K562 (cell line): ENCODE data around the gene DAP. TPM values are rescaled to one million over a fixed set of nuclear protein-coding genes. Genes with fewer than 3 reads are reported as not detected.

Source experiments
- CCNT2 ChIP-seq: IDR thresholded peaks from 2 replicates; pipeline ENCODE4 v1.6.1; 2011; ENCODE audit warnings: borderline replicate concordance, low read depth, mild to moderate bottlenecking, moderate library complexity, mixed read lengths, low read length; ENCODE audit not compliant: insufficient read length; ENCODE audit errors: extremely low read depth
- CREB3L1 ChIP-seq: fragments of 450-650 bp; IDR thresholded peaks from 2 replicates; pipeline ENCODE4 v1.6.1; 2014; ENCODE audit warnings: low read depth, mild to moderate bottlenecking, moderate library complexity, borderline replicate concordance
- CTBP1 ChIP-seq: fragments of 450-650 bp; IDR thresholded peaks from 2 replicates; pipeline ENCODE4 v1.6.1; 2016; ENCODE audit warnings: borderline replicate concordance
- E4F1 ChIP-seq: fragments of 250-450 bp; sonication (Bioruptor Pico); IDR thresholded peaks from 2 replicates; pipeline ENCODE4 v1.5.0; 2021; ENCODE audit warnings: mild to moderate bottlenecking, borderline replicate concordance
- HCFC1 ChIP-seq: IDR thresholded peaks from 2 replicates; pipeline ENCODE4 v1.6.1; 2012; ENCODE audit warnings: low read depth, low read length, improper control_type of control experiment
- KAT7 ChIP-seq: sonication (generic); formaldehyde crosslinking; IDR thresholded peaks from 2 replicates; pipeline ENCODE4 v1.8.0; 2022; ENCODE audit warnings: missing genetic modification reagents, mild to moderate bottlenecking, borderline replicate concordance
- KDM5B ChIP-seq: fragments of 200-600 bp; sonication (generic); IDR thresholded peaks from 2 replicates; pipeline ENCODE4 v1.6.1; 2012; ENCODE audit warnings: low read depth, mild to moderate bottlenecking, moderate library complexity, low read length, control low read depth, inconsistent platforms; ENCODE audit not compliant: insufficient replicate concordance
- KLF6 ChIP-seq: fragments of 250-450 bp; sonication (Bioruptor Pico); IDR thresholded peaks from 2 replicates; pipeline ENCODE4 v1.4.0; 2020; ENCODE audit warnings: mild to moderate bottlenecking, moderate library complexity, borderline replicate concordance
- NONO ChIP-seq, 2 experiments: fragments of 200-400 bp in 1 of 2; fragments of 450-650 bp in 1 of 2; formaldehyde crosslinking in 1 of 2; IDR thresholded peaks; 2 replicates each; pipeline ENCODE4 v1.6.1; 2017; ENCODE audit warnings: low read depth in 2 of 2, mild to moderate bottlenecking in 2 of 2, moderate library complexity in 2 of 2, low read length in 1 of 2
- PRDM10 ChIP-seq: fragments of 450-650 bp; IDR thresholded peaks from 2 replicates; pipeline ENCODE4 v1.6.1; 2018; ENCODE audit not compliant: partially characterized antibody
- SAFB ChIP-seq: fragments of 200-400 bp; formaldehyde crosslinking; IDR thresholded peaks from 2 replicates; pipeline ENCODE4 v1.6.1; 2017; ENCODE audit warnings: low read depth, low read length, borderline replicate concordance
- SMAD1 ChIP-seq: fragments of 150-350 bp; IDR thresholded peaks from 2 replicates; pipeline ENCODE4 v1.6.1; 2014; ENCODE audit warnings: low read length, low read depth; ENCODE audit not compliant: partially characterized antibody
- TEAD1 ChIP-seq, 2 experiments: fragments of 450-650 bp in 1 of 2; sonication (generic) in 1 of 2; formaldehyde crosslinking; IDR thresholded peaks; 2 replicates each; pipeline versions ENCODE4 v1.4.0 to v1.8.0; 2020 to 2022; ENCODE audit warnings: mild to moderate bottlenecking in 2 of 2, missing genetic modification reagents in 1 of 2
- VEZF1 ChIP-seq: fragments of 200-800 bp; sonication (Bioruptor generic); IDR thresholded peaks from 2 replicates; pipeline ENCODE4 v1.6.1; 2017; ENCODE audit warnings: missing genetic modification characterization, missing compliant biosample characterization
- ZBTB7A ChIP-seq: IDR thresholded peaks from 2 replicates; pipeline ENCODE4 v1.6.1; 2011; ENCODE audit warnings: low read depth, mild to moderate bottlenecking, low read length, moderate library complexity, borderline replicate concordance; ENCODE audit not compliant: control insufficient read depth
- ZNF146 ChIP-seq: IDR thresholded peaks from one replicate; pipeline ENCODE4 v1.6.1; 2018; ENCODE audit warnings: missing compliant biosample characterization; ENCODE audit not compliant: unreplicated experiment
- polyA plus RNA-seq, 8 experiments: library from polyadenylated mRNA; depleted of rRNA in 4 of 8; stranded (reverse) in 5 of 8; unstranded in 3 of 8; fragments of >200 nt; fragmentation: Nextera tagmentation in 2 of 8; fragmentation: Illumina TruSeq in 1 of 8; extraction: Ambion mirVana in 2 of 8; extraction: Trizol in 1 of 8; gene quantifications; 2 replicates each; pipeline versions ENCODE4 v1.2.1 to v1.2.3, GENCODE V29; 2011 to 2014; ENCODE audit warnings: inconsistent platforms in 1 of 8, missing spikeins in 1 of 8
- total RNA-seq, 7 experiments: library from RNA; depleted of rRNA in 6 of 7; stranded (reverse); fragments of >200 nt in 6 of 7; fragmentation: Illumina TruSeq in 2 of 7; extraction: Trizol in 2 of 7; gene quantifications; 2 replicates each; pipeline versions ENCODE4 v1.2.1 to v1.2.3, GENCODE V29; 2011 to 2021; ENCODE audit warnings: low replicate concordance in 1 of 7

The DAP gene
- total and polyA plus RNA-seq, 9 of the 15 experiments (the other 6 are each of a cell fraction or from before 2014, with no cell fraction given): 14.1 to 151 (median 34.5) TPM

GRCh38 chr5:10761185-10761932 is at the start of gene DAP (continued):
- TF ChIP-seq E4F1: 0 out of 2 replicates have a peak, but pooled peaks have one; percentile 3
- TF ChIP-seq ZBTB7A: peak; percentile 76; the same call in 1 of the 2 replicates
- peak; percentile 61 for TF ChIP-seq PRDM10
- TF ChIP-seq NONO (IDR thresholded peaks at IDR 0.05; ENCODE audit: low read depth in 2 of 2, low read length in 1 of 2): peak in 1 of 2 experiments; percentile 84; a peak in 2 of 4 replicates
- peak; percentile 80; the same call in 1 of the 2 replicates for TF ChIP-seq CTBP1
- TF ChIP-seq SAFB: peak; percentile 69; the same call in 1 of the 2 replicates
- no peak for TF ChIP-seq ZNF146 (CRISPR knock-in tag)
- no peak for TF ChIP-seq KAT7 (CRISPR knock-in tag)
- peak; percentile 98 for TF ChIP-seq VEZF1 (CRISPR knock-in tag)
- no peak for TF ChIP-seq KLF6
- peak; percentile 36 for TF ChIP-seq SMAD1
- peak; percentile 28 for TF ChIP-seq HCFC1
- peak in 1 of 2 experiments; percentile 32; a peak in 1 of 4 replicates for TF ChIP-seq TEAD1 (CRISPR knock-in tag; IDR thresholded peaks at IDR 0.05)
- TF ChIP-seq KDM5B: peak; percentile 58
- peak; percentile 97 for TF ChIP-seq CREB3L1
- peak; percentile 80 for TF ChIP-seq CCNT2
